Measurements from ENCODE around the gene PPP2R5D. TPM values are rescaled to one million over a fixed set of nuclear protein-coding genes. Genes with fewer than 3 reads are reported as not detected.

PPP2R5D gene
- polyA plus RNA-seq, 3 donors, result 10.3 to 24.9 (median 14.9) TPM

- no peak overlapping the region for H3K4me2 ChIP-seq (replicated peaks; ENCODE audit: extremely low read depth, low read length, poor library complexity, severe bottlenecking)
- Mint-ChIP-seq H3K36me3 (peaks cover 59 to 65% of the 10 kb centered on the region in 2 donors), H3K27ac (peak overlapping the region in 1 of 7 donors; percentile 12), H3K9me3 (no peaks in the 10 kb centered on the region), H3K4me3 (no peak overlapping the region), H3K27me3 (ENCODE audit: low read depth in 3 of 3) (peaks cover 0 to 3% (median 0%) of the 10 kb centered on the region in 3 donors), H3K4me1 (peaks cover 16% of the 10 kb centered on the region)
- no peak for DNase-seq
- no peaks in the 10 kb centered on the region for H3K9me3 ChIP-seq (replicated peaks in 1 of 2; ENCODE audit: control insufficient read depth in 1 of 2, insufficient read depth in 1 of 2, low read length in 2 of 2)
- intact Hi-C loops (cut with micrococcal nuclease), result loop anchor here in 1 of 2 donors (5.0 kb wide), 1 partner anchor 133 kb away; no protein-coding TSS in a partner anchor
- WGBS (ENCODE audit: insufficient coverage), result 93% methylated on average over 3 of the region's 6 CpGs
- H3K9ac ChIP-seq (ENCODE audit: insufficient read depth, low read length, poor library complexity, severe bottlenecking), result no peak overlapping the region
- H3K4me1 ChIP-seq (ENCODE audit: control insufficient read depth in 1 of 2, insufficient read depth in 2 of 2, low read length in 2 of 2), result peaks cover 12 to 14% of the 10 kb centered on the region in 2 donors
- H3K27me3 ChIP-seq (ENCODE audit: control insufficient read depth in 2 of 2, insufficient read depth in 2 of 2, low read length in 2 of 2), result no peaks in the 10 kb centered on the region
- H2AFZ ChIP-seq (ENCODE audit: insufficient read depth, low read depth, low read length, poor library complexity, severe bottlenecking), result no peak overlapping the region
- no peak overlapping the region for H3K4me3 ChIP-seq (replicated peaks in 1 of 3; ENCODE audit: low read depth in 2 of 3, low read length in 3 of 3)
- H3K79me2 ChIP-seq (ENCODE audit: insufficient read depth, low read length), result peaks cover 21% of the 10 kb centered on the region
- peaks cover 4% of the 10 kb centered on the region for H4K20me1 ChIP-seq (ENCODE audit: insufficient read depth, low read length)
- TF ChIP-seq CTCF (IDR thresholded peaks at IDR 0.05), result peak; percentile 27
- H3K36me3 ChIP-seq (replicated peaks in 1 of 2; ENCODE audit: control insufficient read depth in 1 of 2, insufficient read depth in 2 of 2, low read length in 2 of 2), result peaks cover 65 to 72% of the 10 kb centered on the region in 2 donors
- H3K27ac ChIP-seq (ENCODE audit: low read depth in 1 of 2, low read length in 2 of 2), result no peak overlapping the region
These were observed 24.8 kb downstream of the PPP2R5D start for GRCh38 chr6:43009124-43009523.

GRCh38 chr6:43011207-43011606 lies 26.8 kb downstream of the PPP2R5D start:
- TF ChIP-seq CTCF (IDR thresholded peaks at IDR 0.05), result no peak
- Histone ChIP-seq H3K27me3 (ENCODE audit: control insufficient read depth in 2 of 2, insufficient read depth in 2 of 2, low read length in 2 of 2) (no peaks in the 10 kb centered on the region), H3K79me2 (ENCODE audit: insufficient read depth, low read length) (peaks cover 42% of the 10 kb centered on the region), H4K20me1 (ENCODE audit: insufficient read depth, low read length) (peaks cover 19% of the 10 kb centered on the region), H3K36me3 (replicated peaks in 1 of 2; ENCODE audit: control insufficient read depth in 1 of 2, insufficient read depth in 2 of 2, low read length in 2 of 2) (peaks cover 60 to 62% of the 10 kb centered on the region in 2 donors), H3K4me1 (ENCODE audit: control insufficient read depth in 1 of 2, insufficient read depth in 2 of 2, low read length in 2 of 2) (peaks cover 31 to 34% of the 10 kb centered on the region in 2 donors), H2AFZ (ENCODE audit: insufficient read depth, low read depth, low read length, poor library complexity, severe bottlenecking) (no peak overlapping the region), H3K4me3 (replicated peaks in 1 of 3; ENCODE audit: low read depth in 2 of 3, low read length in 3 of 3) (no peak overlapping the region), H3K27ac (ENCODE audit: low read depth in 1 of 2, low read length in 2 of 2) (no peak overlapping the region), H3K9ac (ENCODE audit: insufficient read depth, low read length, poor library complexity, severe bottlenecking) (no peak overlapping the region), H3K9me3 (replicated peaks in 1 of 2; ENCODE audit: control insufficient read depth in 1 of 2, insufficient read depth in 1 of 2, low read length in 2 of 2) (no peaks in the 10 kb centered on the region), H3K4me2 (replicated peaks; ENCODE audit: extremely low read depth, low read length, poor library complexity, severe bottlenecking) (no peak overlapping the region)
- no peak for DNase-seq
- peaks cover 0 to 3% (median 1%) of the 10 kb centered on the region in 3 donors for H3K27me3 Mint-ChIP-seq (ENCODE audit: low read depth in 3 of 3)
- H3K4me1 Mint-ChIP-seq, result peaks cover 34% of the 10 kb centered on the region
- intact Hi-C loops (cut with micrococcal nuclease), result loop anchor here (5.0 to 10.0 kb wide), 3 partner anchors 34 to 504 kb away; partner anchors contain the start of genes PEX6 (in 2 of the 2), LRRC73 (in 1 of the 2), POLR1C (in 1 of the 2) and YIPF3 (in 1 of the 2)
- H3K9me3 Mint-ChIP-seq, result no peaks in the 10 kb centered on the region
- WGBS (ENCODE audit: insufficient coverage), result 80% methylated on average over 1 of the region's 6 CpGs
- peaks cover 54 to 57% of the 10 kb centered on the region in 2 donors for H3K36me3 Mint-ChIP-seq
- H3K27ac Mint-ChIP-seq, result peak overlapping the region in 2 of 7 donors; percentile 3 to 13
- H3K4me3 Mint-ChIP-seq, result no peak overlapping the region

Measured in CD14-positive monocyte (primary cell).